Liver (tissue), 9 donors: ENCODE data around the gene POU5F1. TPM values are rescaled to one million over a fixed set of nuclear protein-coding genes. Genes with fewer than 3 reads are reported as not detected.

Experiments
- DNase-seq: peaks from one replicate; pipeline ENCODE4 v3.0.0-alpha.2; 2017; ENCODE audit warnings: low spot score
- H3K27ac ChIP-seq, 2 donors: one replicate each; pipeline ENCODE4 v1.7.0; 2013; ENCODE audit warnings: inconsistent platforms in 2 of 2, low read length in 2 of 2, control low read depth in 1 of 2, low read depth in 1 of 2, mild to moderate bottlenecking in 1 of 2
- H3K27me3 ChIP-seq, 4 donors: one replicate each; pipeline versions ENCODE4 v1.6.1 to v1.7.0; 2013; ENCODE audit warnings: low read length in 3 of 4, inconsistent platforms in 1 of 4, mild to moderate bottlenecking in 1 of 4, moderate library complexity in 1 of 4; ENCODE audit not compliant: control insufficient read depth in 4 of 4, insufficient read depth in 4 of 4
- H3K36me3 ChIP-seq, 4 donors: one replicate each; pipeline versions ENCODE4 v1.6.1 to v1.7.0; 2013; ENCODE audit warnings: low read length in 3 of 4, mild to moderate bottlenecking in 3 of 4, low read depth in 1 of 4, moderate library complexity in 1 of 4; ENCODE audit not compliant: control insufficient read depth in 4 of 4, insufficient read depth in 3 of 4
- H3K4me1 ChIP-seq, 4 donors: one replicate each; pipeline versions ENCODE4 v1.6.1 to v1.7.0; 2013; ENCODE audit warnings: low read length in 3 of 4, mild to moderate bottlenecking in 3 of 4, moderate library complexity in 1 of 4; ENCODE audit not compliant: control insufficient read depth in 4 of 4, insufficient read depth in 4 of 4
- H3K4me3 ChIP-seq, 3 donors: one replicate each; pipeline versions ENCODE4 v1.6.1 to v1.7.0; 2013; ENCODE audit warnings: low read length in 3 of 3, control low read depth in 1 of 3, low read depth in 1 of 3, mild to moderate bottlenecking in 1 of 3
- H3K9ac ChIP-seq, 2 donors: one replicate each; pipeline ENCODE4 v1.7.0; 2013; ENCODE audit warnings: low read length in 2 of 2, mild to moderate bottlenecking in 2 of 2, moderate library complexity in 2 of 2, control low read depth in 1 of 2, low read depth in 1 of 2
- H3K9me3 ChIP-seq, 4 donors: one replicate each; pipeline versions ENCODE4 v1.6.1 to v1.7.0; 2013; ENCODE audit warnings: low read length in 3 of 4; ENCODE audit not compliant: control insufficient read depth in 4 of 4
- ATF3 ChIP-seq: IDR thresholded peaks from 2 replicates; pipeline ENCODE4 v1.6.1; 2016; ENCODE audit warnings: antibody characterized with exemption
- CTCF ChIP-seq: fragments of 150-350 bp; IDR thresholded peaks from 2 replicates; pipeline ENCODE4 v1.5.1; 2017; ENCODE audit warnings: improper control_type of control experiment, low read depth, low read length; ENCODE audit not compliant: missing input control
- EGR1 ChIP-seq, 2 donors: IDR thresholded peaks; 2 replicates each; pipeline ENCODE4 v1.6.1; 2016 to 2018; ENCODE audit warnings: antibody characterized with exemption in 2 of 2, low read depth in 2 of 2
- FOXA1 ChIP-seq: IDR thresholded peaks from 2 replicates; pipeline ENCODE4 v1.6.1; 2016; ENCODE audit warnings: antibody characterized with exemption
- FOXA2 ChIP-seq: IDR thresholded peaks from 2 replicates; pipeline ENCODE4 v1.6.1; 2016; ENCODE audit warnings: antibody characterized with exemption
- GABPA ChIP-seq, 2 donors: IDR thresholded peaks in 1 of 2; conservative IDR thresholded peaks in 1 of 2; 2 replicates each; pipeline ENCODE4 v1.6.1; 2016; ENCODE audit warnings: antibody characterized with exemption in 2 of 2, mild to moderate bottlenecking in 1 of 2, moderate library complexity in 1 of 2
- HNF4A ChIP-seq, 2 donors: conservative IDR thresholded peaks; 2 replicates each; pipeline ENCODE4 v1.6.1; 2016; ENCODE audit warnings: antibody characterized with exemption in 2 of 2, mild to moderate bottlenecking in 2 of 2
- HNF4G ChIP-seq: IDR thresholded peaks from 2 replicates; pipeline ENCODE4 v1.6.1; 2016; ENCODE audit warnings: antibody characterized with exemption
- JUND ChIP-seq, 2 donors: IDR thresholded peaks; 2 replicates each; pipeline ENCODE4 v1.6.1; 2016; ENCODE audit warnings: antibody characterized with exemption in 2 of 2
- NR2F2 ChIP-seq: IDR thresholded peaks from 2 replicates; pipeline ENCODE4 v1.6.1; 2016; ENCODE audit warnings: antibody characterized with exemption
- RAD21 ChIP-seq, 2 donors: IDR thresholded peaks; 2 replicates each; pipeline ENCODE4 v1.6.1; 2016; ENCODE audit warnings: antibody characterized with exemption in 2 of 2, mild to moderate bottlenecking in 2 of 2
- REST ChIP-seq: IDR thresholded peaks from 2 replicates; pipeline ENCODE4 v1.6.1; 2016; ENCODE audit warnings: antibody characterized with exemption, mild to moderate bottlenecking
- TAF1 ChIP-seq: conservative IDR thresholded peaks from 2 replicates; pipeline ENCODE4 v1.6.1; 2016; ENCODE audit warnings: antibody characterized with exemption, mild to moderate bottlenecking
- YY1 ChIP-seq: IDR thresholded peaks from 2 replicates; pipeline ENCODE4 v1.6.1; 2016; ENCODE audit warnings: antibody characterized with exemption, mild to moderate bottlenecking
- ZBTB33 ChIP-seq: IDR thresholded peaks from 2 replicates; pipeline ENCODE4 v1.6.1; 2016; ENCODE audit warnings: antibody characterized with exemption
- WGBS: extraction: QIAGEN DNeasy Blood & Tissue Kit; methylation state at CpG from one replicate; pipeline ENCODE4 v1.1.7; 2013; 5-methylcytosine and 5-hydroxymethylcytosine counted together
- polyA plus RNA-seq, 2 donors: library from polyadenylated mRNA; stranded (reverse) in 1 of 2; unstranded in 1 of 2; fragments of 200-250 nt in 1 of 2; fragments of >200 nt in 1 of 2; fragmentation: Nextera tagmentation in 1 of 2; extraction: Ambion mirVana in 1 of 2; gene quantifications; one replicate each; pipeline versions ENCODE4 v1.2.1 to v1.2.3, GENCODE V29; 2013 to 2015
- total RNA-seq, 2 donors: library from RNA; depleted of rRNA; stranded (reverse); fragments of >200 nt; gene quantifications; one replicate each; pipeline ENCODE4 v1.2.3, GENCODE V29; 2014
- donor health status: healthy.
- donor health status: healthy.
- donor health status: healthy.
- donor health status: healthy.
- donor health status: healthy.

Gene POU5F1
- total and polyA plus RNA-seq, 4 donors: 0.32 to 3.2 TPM; not detected in 2

- H3K36me3 ChIP-seq: no peaks in the 10 kb centered on the region
- no peaks in the 10 kb centered on the region for H3K4me1 ChIP-seq
- H3K27ac ChIP-seq: no peak overlapping the region
- no peak overlapping the region for H3K4me3 ChIP-seq
- TF ChIP-seq FOXA1 (no peak), CTCF (no peak), REST (no peak), GABPA (IDR thresholded peaks at IDR 0.05 in 1 of 2, conservative IDR thresholded peaks at IDR 0.05 in 1 of 2) (no peak), YY1 (no peak), JUND (IDR thresholded peaks at IDR 0.05) (no peak), HNF4G (no peak), NR2F2 (no peak), FOXA2 (no peak), RAD21 (IDR thresholded peaks at IDR 0.05) (no peak), TAF1 (no peak), EGR1 (IDR thresholded peaks at IDR 0.05; ENCODE audit: low read depth in 2 of 2) (no peak), HNF4A (conservative IDR thresholded peaks at IDR 0.05) (no peak), ZBTB33 (no peak), ATF3 (no peak)
- WGBS: 54% methylated on average over 4 of the region's 4 CpGs
- H3K9ac ChIP-seq: no peak overlapping the region
- no peaks in the 10 kb centered on the region for H3K27me3 ChIP-seq
- no peaks in the 10 kb centered on the region for H3K9me3 ChIP-seq
- no peak for DNase-seq
Measured at GRCh38 chr6:31129130-31129529, 41.4 kb downstream of the POU5F1 start.

- H3K9ac ChIP-seq: no peak overlapping the region
- H3K27ac ChIP-seq: no peak overlapping the region
- no peaks in the 10 kb centered on the region for H3K9me3 ChIP-seq
- H3K27me3 ChIP-seq: no peaks in the 10 kb centered on the region
- WGBS: 5% methylated on average over 8 of the region's 8 CpGs
- peak; percentile 71 for TF ChIP-seq CTCF
- peak in 1 of 2 donors; percentile 70 for TF ChIP-seq RAD21 (IDR thresholded peaks at IDR 0.05)
- no peak for TF ChIP-seq EGR1 (IDR thresholded peaks at IDR 0.05; ENCODE audit: low read depth in 2 of 2)
- no peaks in the 10 kb centered on the region for H3K4me1 ChIP-seq
- peak; percentile 78 for DNase-seq
- no peak overlapping the region for H3K4me3 ChIP-seq
- no peaks in the 10 kb centered on the region for H3K36me3 ChIP-seq
Measured at GRCh38 chr6:31128093-31128676, 42.3 kb downstream of the POU5F1 start.
